SKM-1 (cell line): ENCODE results near the gene DDX19B.
"Not testable (repeated sequence)": the region's sequence is repeated elsewhere in the genome, so short reads cannot be mapped to it uniquely, and the experiment has no call there.

Experiments used
- DNase-seq: peaks from one replicate; lab custom pipeline; 2025; ENCODE audit not compliant: unreplicated experiment; lab: John Stamatoyannopoulos, UW

The DDX19B gene

GRCh38 chr16:70298988-70299938 lies at the start of gene DDX19B:
Gene DDX19B, plus strand, starts transcription at chr16:70299186. Its CDS starts 112 bp downstream, at chr16:70299298.
- DNase-seq = no peak

- DNase-seq = not testable (repeated sequence)
These were observed 49.3 kb upstream of the DDX19B start for GRCh38 chr16:70249697-70250096.

- DNase-seq = peak; percentile 15
These were observed 48.0 kb upstream of the DDX19B start for GRCh38 chr16:70250748-70251628.

- peak; percentile 92 for DNase-seq
These were observed 47.2 kb upstream of the DDX19B start, which contains the start of gene EXOSC6 for GRCh38 chr16:70251629-70252354. Gene EXOSC6, minus strand, starts transcription at chr16:70251940. Its CDS starts 40 bp downstream, at chr16:70251900.

- no peak for DNase-seq
These were observed 46.5 kb upstream of the DDX19B start for GRCh38 chr16:70252355-70252988.

GRCh38 chr16:70253291-70254106 lies 45.5 kb upstream of the DDX19B start:
- no peak for DNase-seq

- DNase-seq = no peak
These were observed 44.6 kb upstream of the DDX19B start for GRCh38 chr16:70254180-70254964.

GRCh38 chr16:70254965-70255286 lies 44.1 kb upstream of the DDX19B start:
- no peak for DNase-seq

GRCh38 chr16:70255574-70255973 lies 43.4 kb upstream of the DDX19B start:
- DNase-seq = no peak

GRCh38 chr16:70257391-70257790 lies 41.6 kb upstream of the DDX19B start:
- DNase-seq = no peak

- DNase-seq = no peak
These were observed 40.9 kb upstream of the DDX19B start for GRCh38 chr16:70258065-70258464.

GRCh38 chr16:70258946-70259345 lies 40.0 kb upstream of the DDX19B start:
- no peak for DNase-seq

- not testable (repeated sequence) for DNase-seq
These were observed 39.1 kb upstream of the DDX19B start for GRCh38 chr16:70259903-70260302.

- peak; percentile 44 for DNase-seq
These were observed 31.5 kb upstream of the DDX19B start for GRCh38 chr16:70267516-70267915.

GRCh38 chr16:70267922-70268321 lies 31.1 kb upstream of the DDX19B start:
- DNase-seq = not testable (repeated sequence)

- no peak for DNase-seq
These were observed 29.5 kb upstream of the DDX19B start for GRCh38 chr16:70269471-70269870.

GRCh38 chr16:70270176-70270575 lies 28.8 kb upstream of the DDX19B start:
- DNase-seq = no peak

- DNase-seq = no peak
These were observed 27.3 kb upstream of the DDX19B start for GRCh38 chr16:70271696-70272095.

- DNase-seq = no peak
These were observed 22.6 kb upstream of the DDX19B start for GRCh38 chr16:70276392-70276791.
